ENCODE data around the gene PTK6. TPM values are rescaled to one million over a fixed set of nuclear protein-coding genes. Genes with fewer than 3 reads are reported as not detected.
"Not testable (repeated sequence)": the region's sequence is repeated elsewhere in the genome, so short reads cannot be mapped to it uniquely, and the experiment has no call there.

PTK6 gene
- polyA plus RNA-seq (ENCODE audit: insufficient read length) = 1.1 TPM
- long read RNA-seq, donor 1 = 0 reads
- long read RNA-seq, donor 2, partial matches to known transcripts = 0 of 1 reads
- long read RNA-seq, donor 2, other reads (novel, unspliced or antisense) = 0 of 1 reads
- long read RNA-seq, donor 3 = 0 reads
- long read RNA-seq, donor 4 = 0 reads
- long read RNA-seq, donor 5 = 0 reads
- long read RNA-seq, donor 6 = 0 reads
- long read RNA-seq, donor 7 = 0 reads
- long read RNA-seq, donor 8 = 0 reads

- DNase-seq = no peak
These were observed at the start of gene PTK6 for GRCh38 chr20:63536997-63537524. Gene PTK6 (minus strand): TSS chr20:63537376. CDS start chr20:63537314, 62 bp downstream.

GRCh38 chr20:63586797-63587196, 49.6 kb upstream of the PTK6 start:
- no peak for DNase-seq

DNA sequence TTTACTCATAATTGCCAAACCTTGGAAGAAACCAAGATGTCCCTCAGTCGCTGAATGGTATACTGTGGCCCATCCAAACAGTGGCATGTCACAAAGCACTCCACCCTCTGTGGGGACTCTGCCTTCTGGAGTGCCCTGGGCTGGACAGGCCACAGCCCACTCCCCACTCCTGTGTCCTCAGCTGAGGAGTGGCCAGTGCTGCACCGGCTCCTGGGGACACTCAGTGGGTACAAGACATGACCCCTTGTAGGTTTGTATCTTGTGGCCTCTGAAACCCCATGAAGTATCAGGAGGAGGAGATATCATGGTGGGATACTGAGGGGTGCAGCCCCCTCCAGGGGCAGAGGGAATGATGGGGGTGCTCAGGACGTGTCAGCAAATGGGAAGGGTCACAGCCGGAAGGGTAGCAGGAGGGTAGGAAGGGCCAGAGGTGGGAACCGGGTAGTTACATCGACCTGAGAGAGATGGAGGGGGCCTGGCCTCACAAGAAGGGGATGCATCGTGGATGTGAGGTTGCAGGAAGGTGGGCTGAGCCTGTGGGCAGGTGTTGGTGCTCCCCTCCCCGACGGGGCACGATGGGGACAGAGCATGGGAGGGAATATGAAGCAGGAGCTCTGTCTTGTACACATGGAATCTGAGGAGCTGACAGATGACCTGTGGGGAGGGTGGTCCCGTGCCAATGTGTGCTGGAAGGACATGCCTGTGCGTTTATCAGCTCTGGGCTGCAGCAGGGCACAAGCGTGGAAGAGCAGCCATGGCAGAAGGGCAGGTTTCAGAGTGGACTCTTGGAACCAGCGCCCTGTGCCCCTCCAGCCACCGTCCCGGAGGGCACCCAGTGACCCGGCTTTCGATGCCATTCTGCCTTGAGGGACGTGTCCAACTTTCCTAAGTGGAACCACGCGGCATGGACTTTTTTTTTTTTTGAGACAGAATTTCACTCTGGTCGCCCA, 48.7 kb upstream of the PTK6 start:
- DNase-seq = no peak

DNA sequence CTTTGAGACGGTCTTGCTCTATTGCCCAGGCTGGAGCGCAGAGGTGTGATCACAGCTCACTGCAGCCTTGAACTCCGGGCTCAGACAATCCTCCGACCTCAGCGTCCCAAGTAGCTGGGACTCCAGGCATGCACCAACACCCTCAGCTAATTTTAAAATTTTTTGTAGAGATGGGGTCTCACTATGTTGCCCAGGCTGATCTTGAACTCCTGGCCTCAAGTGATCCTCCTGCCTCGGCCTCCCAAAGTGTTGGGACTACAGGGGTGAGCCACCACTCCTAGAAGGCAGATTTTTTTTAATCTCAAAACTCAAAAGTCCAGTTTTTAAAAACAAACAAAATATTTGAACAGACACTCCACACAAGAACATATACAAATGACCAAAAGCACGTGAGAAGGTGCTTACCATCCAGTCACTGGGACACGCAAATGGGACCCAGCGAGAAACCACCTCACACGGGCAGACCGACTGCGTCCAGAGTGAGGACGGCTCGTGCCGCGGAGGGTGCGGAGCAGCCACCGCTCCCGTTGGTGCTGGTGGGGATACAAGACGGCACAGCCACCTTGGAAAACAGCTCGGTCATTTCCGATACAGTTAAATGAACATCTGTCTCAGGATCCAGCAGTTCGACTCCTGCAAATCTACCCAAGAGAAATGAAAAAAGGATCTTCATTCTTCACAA, 45.3 kb upstream of the PTK6 start:
- DNase-seq = no peak

DNA sequence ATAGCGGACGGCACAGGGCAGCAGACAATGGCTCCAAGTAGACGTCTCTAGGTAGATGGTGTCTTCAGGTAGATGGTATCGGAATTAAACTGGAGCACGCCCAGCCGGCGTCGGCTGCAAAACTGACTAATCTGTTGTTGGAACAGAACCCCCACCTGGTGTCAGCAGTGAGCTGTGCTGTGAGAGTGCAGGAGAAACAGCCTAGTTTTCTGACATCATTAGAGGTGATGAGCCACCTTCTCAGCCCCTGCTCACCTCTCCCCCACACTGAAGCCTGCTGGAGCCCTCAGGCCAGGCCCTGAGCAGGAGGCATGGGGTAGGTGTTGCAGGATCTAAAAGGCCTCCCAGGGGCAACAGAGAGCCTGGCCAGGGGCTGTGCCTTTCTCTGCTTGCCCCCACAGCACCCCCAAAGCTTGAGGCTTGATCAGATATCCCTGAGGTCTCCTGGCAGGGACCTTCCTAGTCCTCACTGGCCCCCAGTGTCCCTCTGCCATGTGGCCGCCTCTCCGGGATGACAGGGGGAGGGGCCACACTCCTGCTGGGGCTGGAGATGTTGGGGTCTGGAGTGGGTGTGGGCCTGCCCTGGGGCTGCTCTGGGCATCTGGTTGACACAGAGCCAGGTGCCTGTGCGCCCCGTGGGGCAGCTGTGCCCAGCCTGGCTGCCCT, 43.8 kb upstream of the PTK6 start:
- peak; percentile 36 for DNase-seq

DNA sequence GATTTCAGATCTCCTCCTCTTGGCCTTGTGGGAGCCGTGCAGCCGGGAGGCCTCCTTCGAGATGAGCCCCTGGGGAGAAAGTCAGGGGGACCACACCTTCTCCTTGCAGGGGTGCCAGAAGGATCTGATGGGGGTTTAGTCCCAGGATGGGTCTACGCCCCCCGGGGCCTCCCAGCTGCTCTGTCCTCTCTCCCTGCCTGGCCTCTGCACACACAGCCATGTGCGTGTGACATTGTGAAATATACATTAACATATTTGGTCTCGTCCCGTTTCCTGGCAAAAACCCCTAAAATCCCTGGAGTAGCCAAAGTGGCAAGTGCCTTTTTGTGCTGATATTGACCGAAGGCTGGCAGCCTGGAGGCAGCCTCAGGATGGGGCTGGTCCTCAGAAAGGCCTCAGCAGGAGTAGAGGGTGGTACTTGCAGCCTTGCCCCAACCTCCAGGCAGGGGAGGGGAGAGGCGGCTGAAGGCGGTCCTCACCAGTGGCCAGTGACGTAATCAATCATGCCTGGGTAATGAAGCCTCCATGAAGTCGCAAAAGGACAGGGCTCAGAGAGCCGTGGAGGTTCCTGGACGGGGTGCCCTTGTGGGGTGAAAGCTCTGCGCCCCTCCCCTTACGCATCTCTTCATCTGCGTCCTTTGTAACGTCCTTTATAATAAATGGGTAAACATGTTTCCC, 42.0 kb upstream of the PTK6 start:
- DNase-seq = no peak

- DNase-seq = no peak
These were observed 41.2 kb upstream of the PTK6 start for GRCh38 chr20:63578224-63579016.

DNA sequence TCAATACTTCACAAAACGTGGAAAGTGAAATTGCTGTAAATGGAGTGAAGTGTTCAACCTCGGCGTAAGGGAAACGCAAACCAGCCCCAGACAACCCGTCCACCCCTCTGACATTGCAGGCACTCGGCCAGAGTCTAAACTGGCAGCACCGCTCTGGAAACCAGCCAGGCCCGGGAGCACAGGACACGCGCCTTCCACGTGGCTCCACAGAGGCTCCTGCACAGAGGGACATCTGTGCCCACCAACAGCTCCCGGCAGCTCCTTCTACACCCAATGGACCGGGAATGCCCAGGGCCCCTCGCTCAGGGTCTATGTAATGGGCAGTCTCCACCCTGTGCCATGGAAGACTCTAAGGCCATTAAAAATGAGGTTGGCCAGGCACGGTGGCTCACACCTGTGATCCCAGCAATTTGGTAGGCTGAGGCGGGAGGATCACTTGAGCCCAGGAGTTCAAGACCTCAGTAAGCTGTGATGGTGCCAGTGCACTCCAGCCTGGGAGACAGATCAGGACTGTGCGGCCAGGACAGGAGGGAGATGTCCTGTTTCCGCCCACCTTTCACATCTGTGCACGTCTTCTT, 40.2 kb upstream of the PTK6 start:
- DNase-seq = no peak

DNA sequence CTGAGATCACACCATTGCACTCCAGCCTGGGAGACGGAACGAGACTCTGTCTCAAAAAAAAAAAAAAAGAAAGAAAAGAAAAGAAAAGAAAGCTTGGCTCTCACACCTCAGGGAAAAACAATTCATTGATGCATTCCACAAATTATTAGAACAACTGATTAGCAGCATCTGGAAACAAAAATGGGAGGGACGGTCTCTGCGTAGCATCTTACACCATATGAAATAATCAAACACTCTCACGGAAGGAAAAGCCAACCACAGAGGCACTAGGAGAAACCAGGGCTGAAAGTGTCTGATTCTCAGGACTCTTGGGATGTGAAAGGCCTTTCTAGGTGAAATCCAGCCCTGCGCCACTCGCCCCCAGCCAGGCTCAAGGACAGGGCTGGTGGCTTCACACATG, 39.1 kb upstream of the PTK6 start:
- no peak for DNase-seq

GRCh38 chr20:63574829-63575743, 37.9 kb upstream of the PTK6 start:
- DNase-seq = no peak

GRCh38 chr20:63574156-63574828, 37.1 kb upstream of the PTK6 start, which contains the start of gene HELZ2:
Gene HELZ2 (minus strand): TSS chr20:63574239. CDS start chr20:63572385, 1,854 bp downstream.
- peak; percentile 55 for DNase-seq

- DNase-seq = no peak
These were observed 36.5 kb upstream of the PTK6 start for GRCh38 chr20:63573647-63574131.

- DNase-seq = no peak
These were observed 35.8 kb upstream of the PTK6 start for GRCh38 chr20:63572788-63573646.

DNA sequence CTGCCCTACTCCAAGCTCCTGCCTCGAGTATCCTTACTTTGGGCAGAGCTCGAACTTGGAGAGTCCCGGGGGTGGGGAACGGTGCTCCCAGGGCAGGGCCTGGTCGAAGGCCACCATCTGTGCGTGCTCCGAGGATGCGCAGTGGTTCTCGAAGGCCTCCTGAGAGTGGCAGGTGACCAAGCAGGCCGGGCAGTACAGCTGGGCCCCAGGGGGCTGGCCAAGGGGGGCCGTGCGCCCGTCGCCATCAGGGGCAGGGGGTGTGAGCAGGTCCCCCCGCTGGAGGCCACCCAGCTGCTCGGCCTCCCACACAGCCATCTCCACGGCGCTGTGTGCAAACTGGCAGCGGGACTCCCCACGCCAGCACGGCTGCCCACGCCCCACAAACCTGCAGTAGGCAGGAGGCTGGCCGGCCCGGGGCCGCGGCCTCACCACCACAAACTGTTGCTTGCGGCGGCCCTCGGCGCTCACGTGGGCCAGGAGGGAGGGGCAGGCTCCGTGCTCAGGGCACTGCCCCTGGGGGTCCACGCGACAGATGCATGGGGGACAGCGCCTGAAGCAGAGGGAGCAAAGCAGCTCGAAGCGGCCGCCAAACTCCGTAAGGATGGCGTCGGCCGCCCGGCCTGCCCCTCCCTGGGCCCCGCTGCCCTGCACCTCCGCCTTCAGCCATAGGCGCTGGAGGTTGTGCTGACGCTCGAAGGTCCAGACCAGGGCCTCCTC, 35.1 kb upstream of the PTK6 start:
- DNase-seq = no peak

GRCh38 chr20:63571087-63571478, 33.9 kb upstream of the PTK6 start:
- not testable (repeated sequence) for DNase-seq
